ENCODE results near the gene VAC14. TPM values are rescaled to one million over a fixed set of nuclear protein-coding genes. Genes with fewer than 3 reads are reported as not detected.

The VAC14 gene
- total RNA-seq, 2 donors from 2014 or later, result 26.5 to 27.7 TPM

DNA sequence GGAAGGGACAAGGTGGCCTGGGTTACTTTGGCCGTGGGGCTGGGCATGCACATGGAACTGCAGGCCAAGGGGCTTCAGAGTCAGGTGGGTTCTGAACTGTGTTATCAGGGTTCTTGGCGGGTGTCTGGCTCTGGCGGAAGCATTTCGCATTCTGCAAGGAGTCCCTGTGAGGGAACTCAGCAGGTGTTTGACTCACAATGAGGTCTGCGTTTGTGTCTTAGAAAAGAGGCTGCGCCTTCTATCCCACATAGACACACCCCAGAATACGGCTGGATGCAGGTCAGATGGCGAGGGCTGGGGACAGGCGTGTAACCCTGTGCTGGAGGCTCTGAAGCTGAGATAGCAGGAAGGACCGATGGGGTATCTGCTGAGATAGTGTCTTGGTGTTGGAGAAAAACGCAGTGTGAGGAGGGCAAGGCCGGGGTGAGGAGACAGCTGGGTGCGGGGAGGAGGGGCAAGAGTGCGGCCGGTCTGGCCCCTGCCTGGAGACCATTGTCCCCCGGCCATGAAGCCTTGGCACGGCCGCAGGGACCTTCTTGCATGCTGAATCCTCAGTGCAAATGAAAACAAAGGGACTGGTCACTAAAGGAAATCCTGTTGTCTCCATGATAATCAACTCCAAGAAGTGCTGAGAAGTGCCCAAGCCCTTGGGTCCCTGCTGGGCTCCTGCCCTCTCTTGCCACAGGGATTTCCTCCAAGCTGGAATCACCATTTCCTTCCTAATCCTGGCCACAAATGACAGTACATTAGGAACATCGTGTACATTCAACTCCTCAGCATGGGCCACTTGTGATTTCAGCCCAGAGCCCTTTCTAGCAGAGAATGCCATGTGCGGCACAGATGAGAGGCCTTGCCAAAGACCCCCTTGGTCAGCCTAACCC lies 92.4 kb downstream of the VAC14 start:
- no peaks in the 10 kb centered on the region for H3K4me1 ChIP-seq
- WGBS, 2 donors, result 74 to 77% methylated on average over 19 to 20 of the region's 20 CpGs
- DNase-seq, result no peak

DNA sequence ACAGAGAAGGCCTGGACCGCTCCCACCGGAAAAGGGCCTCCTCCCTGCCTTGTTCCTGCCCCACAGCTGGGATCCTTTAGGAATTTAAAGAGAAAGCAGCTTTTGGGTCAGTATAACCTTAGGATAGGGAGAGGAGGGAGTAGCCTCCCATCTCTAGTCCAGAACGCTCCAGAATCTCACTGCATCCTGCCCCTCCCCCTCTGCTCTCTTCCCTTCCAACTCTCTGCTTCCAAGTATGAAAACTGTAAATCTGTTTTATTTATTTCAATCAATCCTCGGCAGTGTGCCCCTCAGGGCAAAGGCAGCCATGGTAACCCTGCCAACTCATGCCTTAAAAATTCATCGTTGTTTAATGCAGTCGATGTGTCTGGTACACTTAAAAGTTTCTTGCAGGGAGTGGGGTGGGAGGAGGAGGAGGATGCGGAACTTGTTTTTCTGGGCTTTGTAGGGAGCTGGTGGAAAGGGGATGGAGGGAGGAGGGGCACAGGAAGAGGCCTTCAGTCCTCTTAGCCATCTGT lies 94.0 kb downstream of the VAC14 start:
- H3K9me3 ChIP-seq, result no peaks in the 10 kb centered on the region
- H3K4me1 ChIP-seq, result no peaks in the 10 kb centered on the region
- TF ChIP-seq, protein P1, sequence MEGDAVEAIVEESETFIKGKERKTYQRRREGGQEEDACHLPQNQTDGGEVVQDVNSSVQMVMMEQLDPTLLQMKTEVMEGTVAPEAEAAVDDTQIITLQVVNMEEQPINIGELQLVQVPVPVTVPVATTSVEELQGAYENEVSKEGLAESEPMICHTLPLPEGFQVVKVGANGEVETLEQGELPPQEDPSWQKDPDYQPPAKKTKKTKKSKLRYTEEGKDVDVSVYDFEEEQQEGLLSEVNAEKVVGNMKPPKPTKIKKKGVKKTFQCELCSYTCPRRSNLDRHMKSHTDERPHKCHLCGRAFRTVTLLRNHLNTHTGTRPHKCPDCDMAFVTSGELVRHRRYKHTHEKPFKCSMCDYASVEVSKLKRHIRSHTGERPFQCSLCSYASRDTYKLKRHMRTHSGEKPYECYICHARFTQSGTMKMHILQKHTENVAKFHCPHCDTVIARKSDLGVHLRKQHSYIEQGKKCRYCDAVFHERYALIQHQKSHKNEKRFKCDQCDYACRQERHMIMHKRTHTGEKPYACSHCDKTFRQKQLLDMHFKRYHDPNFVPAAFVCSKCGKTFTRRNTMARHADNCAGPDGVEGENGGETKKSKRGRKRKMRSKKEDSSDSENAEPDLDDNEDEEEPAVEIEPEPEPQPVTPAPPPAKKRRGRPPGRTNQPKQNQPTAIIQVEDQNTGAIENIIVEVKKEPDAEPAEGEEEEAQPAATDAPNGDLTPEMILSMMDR (IDR thresholded peaks at IDR 0.05), result no peak
- TF ChIP-seq POLR2A (IDR thresholded peaks at IDR 0.05), result no peak
- H3K36me3 ChIP-seq (replicated peaks in 1 of 2; ENCODE audit: insufficient read depth in 1 of 2, low read depth in 2 of 2), result no peaks in the 10 kb centered on the region
- no peaks in the 10 kb centered on the region for H3K27me3 ChIP-seq
- ATAC-seq (no peak), DNase-seq (no peak)
- 68 to 81% methylated on average over 7 of the region's 7 CpGs for WGBS, 2 donors
- H3K4me3 ChIP-seq, result no peak overlapping the region
- intact Hi-C loops (cut with DNase I), result no loop called here
- H3K27ac ChIP-seq, result no peak overlapping the region

More for the DNA sequence above, 92.4 kb downstream of the VAC14 start:
- no peaks in the 10 kb centered on the region for H3K36me3 ChIP-seq (replicated peaks in 1 of 2; ENCODE audit: insufficient read depth in 1 of 2, low read depth in 2 of 2)
- no peak overlapping the region for H3K27ac ChIP-seq
- H3K9me3 ChIP-seq, result no peaks in the 10 kb centered on the region
- no peak overlapping the region for H3K4me3 ChIP-seq
- H3K27me3 ChIP-seq, result no peaks in the 10 kb centered on the region
- ATAC-seq, result no peak
- intact Hi-C loops (cut with DNase I), result no loop called here
- no peak for TF ChIP-seq POLR2A (IDR thresholded peaks at IDR 0.05)
- TF ChIP-seq, protein P1 (IDR thresholded peaks at IDR 0.05), result no peak

DNA sequence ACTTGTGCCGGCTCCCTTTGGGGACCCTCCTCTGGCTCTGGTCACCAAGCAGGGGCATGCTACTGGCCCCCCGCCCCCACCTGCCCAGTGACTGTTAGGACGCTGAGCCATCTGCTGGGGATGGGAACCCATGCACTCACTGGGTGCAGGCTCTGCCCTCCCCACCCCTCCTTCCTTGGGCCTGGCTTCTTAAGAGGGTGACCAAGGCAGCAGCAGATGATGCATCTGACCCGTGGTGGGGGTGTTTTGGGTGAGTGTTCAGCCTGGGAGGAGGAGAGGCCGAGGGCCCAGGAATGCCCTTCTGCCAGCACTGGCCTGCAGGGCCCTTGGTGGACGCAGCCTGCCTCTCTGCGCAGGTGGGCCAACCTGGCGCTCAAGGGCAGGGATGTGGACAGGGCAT lies 95.9 kb downstream of the VAC14 start:
- TF ChIP-seq, protein P1 (IDR thresholded peaks at IDR 0.05), result no peak
- TF ChIP-seq POLR2A (IDR thresholded peaks at IDR 0.05), result no peak
- no peaks in the 10 kb centered on the region for H3K27me3 ChIP-seq
- no peaks in the 10 kb centered on the region for H3K36me3 ChIP-seq (replicated peaks in 1 of 2; ENCODE audit: insufficient read depth in 1 of 2, low read depth in 2 of 2)
- intact Hi-C loops (cut with DNase I), result no loop called here
- H3K27ac ChIP-seq, result no peak overlapping the region
- no peak for ATAC-seq
- no peaks in the 10 kb centered on the region for H3K4me1 ChIP-seq
- H3K4me3 ChIP-seq, result no peak overlapping the region
- no peaks in the 10 kb centered on the region for H3K9me3 ChIP-seq
- no peak for DNase-seq
- 80 to 92% methylated on average over 3 to 8 of the region's 8 CpGs for WGBS, 2 donors

DNA sequence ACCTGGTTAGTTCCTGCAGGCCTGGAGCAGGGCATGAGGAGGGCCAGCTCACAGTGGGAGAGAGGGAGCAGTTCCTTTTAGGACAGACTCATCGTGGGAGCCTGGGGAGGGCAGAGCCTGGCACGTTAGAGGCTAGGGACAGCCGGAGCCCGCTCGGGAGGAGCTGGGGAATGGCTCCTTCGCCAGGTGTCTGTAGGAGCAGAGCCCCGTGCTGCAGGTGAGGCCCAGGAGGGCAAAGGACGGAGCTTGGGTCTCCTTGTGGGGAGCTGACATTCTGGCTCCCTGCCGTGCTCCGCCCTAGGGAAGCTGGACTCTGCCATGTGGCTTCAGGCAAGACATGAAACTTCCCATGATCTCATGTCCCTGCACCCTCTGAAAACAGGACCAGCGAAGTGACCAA lies 96.4 kb downstream of the VAC14 start:
- H3K4me3 ChIP-seq, result no peak overlapping the region
- DNase-seq, result no peak
- no peaks in the 10 kb centered on the region for H3K36me3 ChIP-seq (replicated peaks in 1 of 2; ENCODE audit: insufficient read depth in 1 of 2, low read depth in 2 of 2)
- H3K27me3 ChIP-seq, result no peaks in the 10 kb centered on the region
- TF ChIP-seq, protein P1 (IDR thresholded peaks at IDR 0.05), result no peak
- no peak for TF ChIP-seq POLR2A (IDR thresholded peaks at IDR 0.05)
- H3K27ac ChIP-seq, result no peak overlapping the region
- no peaks in the 10 kb centered on the region for H3K4me1 ChIP-seq
- H3K9me3 ChIP-seq, result no peaks in the 10 kb centered on the region
- ATAC-seq, result no peak
- intact Hi-C loops (cut with DNase I), result no loop called here
- 89 to 96% methylated on average over 8 to 9 of the region's 11 CpGs for WGBS, 2 donors
